HG03039 (cell line): Measurements from ENCODE around the gene ZNF490.

ENCODE experiments used
- ATAC-seq: cut with Tn5 transposase; IDR thresholded peaks from one replicate; pipeline ENCODE4 v1.9.1; 2021; ENCODE audit warnings: mild to moderate bottlenecking, moderate library complexity; ENCODE audit not compliant: unreplicated experiment

ZNF490 gene

DNA sequence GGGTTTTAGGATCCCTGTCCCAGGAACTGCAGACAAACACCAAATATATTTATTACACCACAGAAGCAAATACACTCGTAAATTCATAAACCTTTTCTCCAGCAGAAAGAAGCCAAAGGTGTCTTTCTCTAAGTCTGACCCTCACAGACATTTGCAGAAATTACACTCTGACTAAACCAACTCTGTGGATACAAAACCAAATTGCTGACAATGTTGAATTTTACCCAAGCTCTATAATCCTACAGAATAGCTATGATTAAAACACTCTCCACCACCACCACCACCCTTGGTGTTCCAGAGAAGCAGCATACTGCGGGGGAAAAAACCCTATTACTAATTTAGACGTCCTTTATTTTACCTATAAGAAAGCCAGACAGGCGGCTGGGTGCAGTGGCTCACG, 64.5 kb downstream of the ZNF490 start:
- no peak for ATAC-seq

DNA sequence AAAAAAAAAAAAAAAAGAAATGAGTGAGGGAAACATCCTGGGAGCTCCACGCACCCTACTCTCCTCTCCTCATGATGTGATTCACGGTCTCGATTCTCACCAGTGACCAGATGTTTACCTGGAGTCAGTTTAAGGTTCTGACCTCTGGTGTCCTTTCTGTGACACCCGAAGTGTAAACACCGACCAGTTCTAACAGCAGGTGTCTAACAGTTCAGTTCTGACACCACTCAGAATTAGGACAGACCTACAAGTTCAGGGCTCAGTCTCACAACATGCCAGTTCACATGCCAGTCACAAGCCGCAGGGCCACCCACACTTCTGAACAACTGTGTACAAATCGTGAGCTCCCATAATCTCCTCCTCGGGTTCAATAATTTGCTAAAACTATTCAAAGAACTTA, 65.3 kb downstream of the ZNF490 start:
- no peak for ATAC-seq

DNA sequence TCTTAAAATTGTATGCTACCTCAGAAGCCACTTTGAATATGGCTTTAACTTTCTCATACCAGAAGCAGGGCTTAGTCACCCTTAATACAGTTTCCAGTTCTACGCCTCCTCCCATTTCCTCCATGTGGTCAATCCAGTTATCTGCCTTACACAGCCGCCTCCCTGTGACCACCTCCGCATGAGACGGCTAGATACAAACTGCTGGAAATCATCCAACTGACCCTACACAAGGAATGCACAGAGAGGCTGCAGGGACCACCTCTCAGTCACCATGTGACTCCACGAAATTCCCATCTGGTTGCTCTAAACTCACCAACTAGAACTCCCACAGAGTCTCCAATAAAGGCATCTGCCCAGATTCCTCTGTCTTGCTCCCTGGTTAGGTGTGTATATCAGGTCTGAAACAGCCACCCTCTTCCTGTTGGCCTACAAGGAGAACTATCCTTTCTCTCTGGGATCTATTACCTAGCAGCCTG, 66.2 kb downstream of the ZNF490 start:
- no peak for ATAC-seq

DNA sequence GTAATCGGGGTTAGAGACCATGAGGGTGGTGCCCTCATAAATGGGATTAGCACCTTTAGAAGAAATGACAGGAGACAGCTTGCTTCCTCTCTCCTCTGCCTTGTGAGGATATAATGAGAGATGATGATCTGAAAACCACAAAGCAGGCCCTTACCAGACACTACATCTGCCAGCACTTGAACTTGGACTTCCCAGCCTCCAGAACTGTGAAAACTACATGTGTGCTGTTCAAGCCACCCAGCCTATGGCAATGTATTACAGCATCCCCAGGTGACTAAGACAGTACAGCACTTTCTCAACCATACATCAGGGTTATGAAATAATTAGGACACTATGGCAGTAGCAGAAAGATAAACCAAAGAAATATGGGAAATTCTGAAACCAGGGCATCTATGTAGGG, 66.8 kb downstream of the ZNF490 start:
- ATAC-seq, result no peak
